ENCODE measurements around the gene RPS3. TPM values are rescaled to one million over a fixed set of nuclear protein-coding genes. Genes with fewer than 3 reads are reported as not detected.

RPS3 gene
- total and polyA plus RNA-seq, 2 of the 13 experiments (the other 11 are each of a cell fraction or from before 2014, with no cell fraction given) = 2,143 to 3,616 TPM

DNA sequence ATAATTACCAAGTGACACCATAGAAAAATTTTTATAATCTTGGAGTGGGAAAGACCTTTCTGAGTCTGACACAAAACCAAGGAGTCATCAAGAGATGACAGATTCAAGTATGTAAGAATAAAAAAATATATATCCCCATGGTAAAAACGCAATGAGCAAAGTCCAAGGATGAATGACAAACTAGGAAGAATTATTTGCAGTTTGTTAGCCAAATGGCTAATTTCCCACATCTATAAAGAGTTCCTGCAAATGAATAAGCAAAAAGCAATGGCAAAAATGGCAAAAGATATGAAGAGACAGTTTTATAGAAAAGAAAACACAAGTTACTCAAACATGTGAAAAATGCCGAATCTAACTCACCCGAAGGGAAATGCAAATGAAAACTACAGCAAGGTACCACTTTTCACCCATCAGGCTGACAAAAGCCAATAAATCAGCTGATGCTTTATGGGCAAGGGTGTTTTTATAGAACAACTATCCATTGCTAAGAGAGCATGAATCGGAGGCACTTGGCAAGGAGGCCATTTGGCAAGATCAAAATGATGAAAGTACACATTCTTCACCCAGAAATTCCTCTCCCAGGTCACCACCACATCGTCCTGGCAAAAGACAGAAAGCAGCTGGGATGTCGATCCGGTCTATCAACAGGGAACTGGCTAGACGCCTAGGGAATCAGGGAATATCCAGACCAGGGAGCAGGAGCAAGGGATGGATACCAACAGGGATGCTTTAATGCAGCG, 54.8 kb downstream of the RPS3 start:
- TF ChIP-seq SRSF9 (IDR thresholded peaks at IDR 0.05; ENCODE audit: borderline replicate concordance, insufficient read depth, low read depth, low read length, poor library complexity, severe bottlenecking) (no peak), TGIF2 (CRISPR knock-in tag; IDR thresholded peaks at IDR 0.05) (no peak), ZNF891 (CRISPR knock-in tag; IDR thresholded peaks at IDR 0.05) (no peak), RFX3 (CRISPR knock-in tag; IDR thresholded peaks at IDR 0.05) (no peak), GZF1 (CRISPR knock-in tag; IDR thresholded peaks at IDR 0.05) (no peak), ZNF619 (CRISPR knock-in tag; IDR thresholded peaks at IDR 0.05) (no peak), HES4 (CRISPR knock-in tag; IDR thresholded peaks at IDR 0.05; ENCODE audit: borderline replicate concordance) (no peak), ZNF251 (CRISPR knock-in tag; IDR thresholded peaks at IDR 0.05) (no peak)
- TF ChIP-seq, protein P1, sequence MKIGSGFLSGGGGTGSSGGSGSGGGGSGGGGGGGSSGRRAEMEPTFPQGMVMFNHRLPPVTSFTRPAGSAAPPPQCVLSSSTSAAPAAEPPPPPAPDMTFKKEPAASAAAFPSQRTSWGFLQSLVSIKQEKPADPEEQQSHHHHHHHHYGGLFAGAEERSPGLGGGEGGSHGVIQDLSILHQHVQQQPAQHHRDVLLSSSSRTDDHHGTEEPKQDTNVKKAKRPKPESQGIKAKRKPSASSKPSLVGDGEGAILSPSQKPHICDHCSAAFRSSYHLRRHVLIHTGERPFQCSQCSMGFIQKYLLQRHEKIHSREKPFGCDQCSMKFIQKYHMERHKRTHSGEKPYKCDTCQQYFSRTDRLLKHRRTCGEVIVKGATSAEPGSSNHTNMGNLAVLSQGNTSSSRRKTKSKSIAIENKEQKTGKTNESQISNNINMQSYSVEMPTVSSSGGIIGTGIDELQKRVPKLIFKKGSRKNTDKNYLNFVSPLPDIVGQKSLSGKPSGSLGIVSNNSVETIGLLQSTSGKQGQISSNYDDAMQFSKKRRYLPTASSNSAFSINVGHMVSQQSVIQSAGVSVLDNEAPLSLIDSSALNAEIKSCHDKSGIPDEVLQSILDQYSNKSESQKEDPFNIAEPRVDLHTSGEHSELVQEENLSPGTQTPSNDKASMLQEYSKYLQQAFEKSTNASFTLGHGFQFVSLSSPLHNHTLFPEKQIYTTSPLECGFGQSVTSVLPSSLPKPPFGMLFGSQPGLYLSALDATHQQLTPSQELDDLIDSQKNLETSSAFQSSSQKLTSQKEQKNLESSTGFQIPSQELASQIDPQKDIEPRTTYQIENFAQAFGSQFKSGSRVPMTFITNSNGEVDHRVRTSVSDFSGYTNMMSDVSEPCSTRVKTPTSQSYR (CRISPR knock-in tag; IDR thresholded peaks at IDR 0.05; ENCODE audit: borderline replicate concordance) = no peak
- TF ChIP-seq, protein P2, sequence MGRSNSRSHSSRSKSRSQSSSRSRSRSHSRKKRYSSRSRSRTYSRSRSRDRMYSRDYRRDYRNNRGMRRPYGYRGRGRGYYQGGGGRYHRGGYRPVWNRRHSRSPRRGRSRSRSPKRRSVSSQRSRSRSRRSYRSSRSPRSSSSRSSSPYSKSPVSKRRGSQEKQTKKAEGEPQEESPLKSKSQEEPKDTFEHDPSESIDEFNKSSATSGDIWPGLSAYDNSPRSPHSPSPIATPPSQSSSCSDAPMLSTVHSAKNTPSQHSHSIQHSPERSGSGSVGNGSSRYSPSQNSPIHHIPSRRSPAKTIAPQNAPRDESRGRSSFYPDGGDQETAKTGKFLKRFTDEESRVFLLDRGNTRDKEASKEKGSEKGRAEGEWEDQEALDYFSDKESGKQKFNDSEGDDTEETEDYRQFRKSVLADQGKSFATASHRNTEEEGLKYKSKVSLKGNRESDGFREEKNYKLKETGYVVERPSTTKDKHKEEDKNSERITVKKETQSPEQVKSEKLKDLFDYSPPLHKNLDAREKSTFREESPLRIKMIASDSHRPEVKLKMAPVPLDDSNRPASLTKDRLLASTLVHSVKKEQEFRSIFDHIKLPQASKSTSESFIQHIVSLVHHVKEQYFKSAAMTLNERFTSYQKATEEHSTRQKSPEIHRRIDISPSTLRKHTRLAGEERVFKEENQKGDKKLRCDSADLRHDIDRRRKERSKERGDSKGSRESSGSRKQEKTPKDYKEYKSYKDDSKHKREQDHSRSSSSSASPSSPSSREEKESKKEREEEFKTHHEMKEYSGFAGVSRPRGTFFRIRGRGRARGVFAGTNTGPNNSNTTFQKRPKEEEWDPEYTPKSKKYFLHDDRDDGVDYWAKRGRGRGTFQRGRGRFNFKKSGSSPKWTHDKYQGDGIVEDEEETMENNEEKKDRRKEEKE (IDR thresholded peaks at IDR 0.05) = no peak
- TF ChIP-seq, protein P3, sequence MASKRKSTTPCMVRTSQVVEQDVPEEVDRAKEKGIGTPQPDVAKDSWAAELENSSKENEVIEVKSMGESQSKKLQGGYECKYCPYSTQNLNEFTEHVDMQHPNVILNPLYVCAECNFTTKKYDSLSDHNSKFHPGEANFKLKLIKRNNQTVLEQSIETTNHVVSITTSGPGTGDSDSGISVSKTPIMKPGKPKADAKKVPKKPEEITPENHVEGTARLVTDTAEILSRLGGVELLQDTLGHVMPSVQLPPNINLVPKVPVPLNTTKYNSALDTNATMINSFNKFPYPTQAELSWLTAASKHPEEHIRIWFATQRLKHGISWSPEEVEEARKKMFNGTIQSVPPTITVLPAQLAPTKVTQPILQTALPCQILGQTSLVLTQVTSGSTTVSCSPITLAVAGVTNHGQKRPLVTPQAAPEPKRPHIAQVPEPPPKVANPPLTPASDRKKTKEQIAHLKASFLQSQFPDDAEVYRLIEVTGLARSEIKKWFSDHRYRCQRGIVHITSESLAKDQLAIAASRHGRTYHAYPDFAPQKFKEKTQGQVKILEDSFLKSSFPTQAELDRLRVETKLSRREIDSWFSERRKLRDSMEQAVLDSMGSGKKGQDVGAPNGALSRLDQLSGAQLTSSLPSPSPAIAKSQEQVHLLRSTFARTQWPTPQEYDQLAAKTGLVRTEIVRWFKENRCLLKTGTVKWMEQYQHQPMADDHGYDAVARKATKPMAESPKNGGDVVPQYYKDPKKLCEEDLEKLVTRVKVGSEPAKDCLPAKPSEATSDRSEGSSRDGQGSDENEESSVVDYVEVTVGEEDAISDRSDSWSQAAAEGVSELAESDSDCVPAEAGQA (IDR thresholded peaks at IDR 0.05; ENCODE audit: low read depth) = no peak
- TF ChIP-seq, protein P3 (CRISPR knock-in tag; IDR thresholded peaks at IDR 0.05; ENCODE audit: borderline replicate concordance) = no peak
- no peaks in the 10 kb centered on the region for H3K9me3 ChIP-seq (ENCODE audit: low read length)
- no peaks in the 10 kb centered on the region for H3K4me1 ChIP-seq (ENCODE audit: insufficient read depth, low read length)
- H4K20me1 ChIP-seq (ENCODE audit: insufficient read depth, low read length) = no peaks in the 10 kb centered on the region
- no peaks in the 10 kb centered on the region for H3K79me2 ChIP-seq (ENCODE audit: insufficient read depth, low read length)
- H3K4me2 ChIP-seq (ENCODE audit: low read depth, low read length) = no peak overlapping the region
- ATAC-seq (no peak), FAIRE-seq (no peak), DNase-seq (ENCODE audit: low spot score) (no peak)
- intact Hi-C loops (cut with micrococcal nuclease; ENCODE audit: unreplicated experiment) (no loop called here), in situ Hi-C loops (cut with HindIII; ENCODE audit: extremely low pct_ligation_motif_present, low pct_unique_long_range_greater_than_20kb) (no loop called here)
- H3K9ac ChIP-seq (ENCODE audit: insufficient read depth, low read depth, low read length) = no peak overlapping the region
- BruUV-seq (replicated peaks) = no TSS peak
- ChIA-PET CTCF (ENCODE audit: low intra/inter-chr PET ratio, low total read pairs) (no interaction called here), POLR2A (no interaction called here)
- no peaks in the 10 kb centered on the region for H3K27me3 ChIP-seq (ENCODE audit: control insufficient read depth in 1 of 2, insufficient read depth in 2 of 2, low read length in 2 of 2)
- H3K27ac ChIP-seq (ENCODE audit: extremely low read length, insufficient read depth, low read length) = no peak overlapping the region
- H3K36me3 ChIP-seq (replicated peaks in 1 of 2; ENCODE audit: control insufficient read depth in 1 of 2, insufficient read depth in 2 of 2, low read length in 2 of 2) = peaks cover 36 to 62% of the 10 kb centered on the region in 2 experiments; a peak in 4 of 5 replicates
- WGBS (ENCODE audit: low lambda C conversion rate) = 93% methylated on average over 9 of the region's 9 CpGs
- H2AFZ ChIP-seq (ENCODE audit: low read length) = no peak overlapping the region
- H3K4me3 ChIP-seq (replicated peaks in 1 of 3; ENCODE audit: insufficient read depth in 1 of 3, low read depth in 2 of 3, low read length in 3 of 3) = no peak overlapping the region

Measured in HepG2 (cell line).